ENCODE results near the gene DNAJC5. TPM values are rescaled to one million over a fixed set of nuclear protein-coding genes. Genes with fewer than 3 reads are reported as not detected.
"Not testable (repeated sequence)": the region's sequence is repeated elsewhere in the genome, so short reads cannot be mapped to it uniquely, and the experiment has no call there.

Gene DNAJC5
- total RNA-seq, 2 donors from 2014 or later: 35.7 to 39.0 TPM

GRCh38 chr20:63920226-63920625 lies 25.3 kb downstream of the DNAJC5 start:
- no peaks in the 10 kb centered on the region for H3K36me3 Mint-ChIP-seq (ENCODE audit: low read depth)
- DNase-seq (no peak), ATAC-seq (no peak)
- H3K27ac Mint-ChIP-seq: no peak overlapping the region
- H3K4me3 Mint-ChIP-seq: no peak overlapping the region
- H3K4me1 Mint-ChIP-seq: peaks cover 5% of the 10 kb centered on the region
- no peaks in the 10 kb centered on the region for H3K27me3 Mint-ChIP-seq
- no peaks in the 10 kb centered on the region for H3K9me3 ChIP-seq (ENCODE audit: control insufficient read depth, low read length, poor library complexity, severe bottlenecking)

- Mint-ChIP-seq H3K4me3 (no peak overlapping the region), H3K36me3 (ENCODE audit: low read depth) (no peaks in the 10 kb centered on the region), H3K4me1 (peaks cover 4% of the 10 kb centered on the region), H3K27ac (peak overlapping the region; percentile 43), H3K27me3 (no peaks in the 10 kb centered on the region)
- DNase-seq (no peak), ATAC-seq (no peak)
- H3K9me3 ChIP-seq (ENCODE audit: control insufficient read depth, low read length, poor library complexity, severe bottlenecking): no peaks in the 10 kb centered on the region
Observed at GRCh38 chr20:63923651-63924050, 28.7 kb downstream of the DNAJC5 start.

- H3K4me1 Mint-ChIP-seq: peaks cover 4% of the 10 kb centered on the region
- ATAC-seq (no peak), DNase-seq (no peak)
- no peak overlapping the region for H3K4me3 Mint-ChIP-seq
- H3K27me3 Mint-ChIP-seq: no peaks in the 10 kb centered on the region
- H3K27ac Mint-ChIP-seq: peak overlapping the region; percentile 43
- H3K9me3 ChIP-seq (ENCODE audit: control insufficient read depth, low read length, poor library complexity, severe bottlenecking): no peaks in the 10 kb centered on the region
- no peaks in the 10 kb centered on the region for H3K36me3 Mint-ChIP-seq (ENCODE audit: low read depth)
Observed at GRCh38 chr20:63924241-63924640, 29.3 kb downstream of the DNAJC5 start.

GRCh38 chr20:63926298-63926697 lies 31.4 kb downstream of the DNAJC5 start:
- Mint-ChIP-seq H3K4me1 (peaks cover 6% of the 10 kb centered on the region), H3K27me3 (no peaks in the 10 kb centered on the region), H3K27ac (no peak overlapping the region), H3K36me3 (ENCODE audit: low read depth) (no peaks in the 10 kb centered on the region), H3K4me3 (no peak overlapping the region)
- DNase-seq (no peak), ATAC-seq (no peak)
- no peaks in the 10 kb centered on the region for H3K9me3 ChIP-seq (ENCODE audit: control insufficient read depth, low read length, poor library complexity, severe bottlenecking)

- Mint-ChIP-seq H3K4me3 (no peak overlapping the region), H3K4me1 (peaks cover 2% of the 10 kb centered on the region), H3K27me3 (no peaks in the 10 kb centered on the region), H3K27ac (no peak overlapping the region), H3K36me3 (ENCODE audit: low read depth) (no peaks in the 10 kb centered on the region)
- no peaks in the 10 kb centered on the region for H3K9me3 ChIP-seq (ENCODE audit: control insufficient read depth, low read length, poor library complexity, severe bottlenecking)
- ATAC-seq (no peak), DNase-seq (no peak)
Observed at GRCh38 chr20:63929071-63929470, 34.1 kb downstream of the DNAJC5 start.

GRCh38 chr20:63929473-63929883 lies 34.6 kb downstream of the DNAJC5 start:
- not testable (repeated sequence) for DNase-seq; H3K4me1 Mint-ChIP-seq; H3K27me3 Mint-ChIP-seq; ATAC-seq; H3K4me3 Mint-ChIP-seq; H3K36me3 Mint-ChIP-seq (ENCODE audit: low read depth); H3K27ac Mint-ChIP-seq; H3K9me3 ChIP-seq (ENCODE audit: control insufficient read depth, low read length, poor library complexity, severe bottlenecking)

GRCh38 chr20:63930971-63931553 lies 36.1 kb downstream of the DNAJC5 start:
- Mint-ChIP-seq H3K27me3 (no peaks in the 10 kb centered on the region), H3K4me3 (no peak overlapping the region), H3K27ac (peak overlapping the region; percentile 34), H3K36me3 (ENCODE audit: low read depth) (no peaks in the 10 kb centered on the region), H3K4me1 (peaks cover 12% of the 10 kb centered on the region)
- DNase-seq (no peak), ATAC-seq (no peak)
- H3K9me3 ChIP-seq (ENCODE audit: control insufficient read depth, low read length, poor library complexity, severe bottlenecking): no peaks in the 10 kb centered on the region

GRCh38 chr20:63931735-63932134 lies 36.8 kb downstream of the DNAJC5 start:
- no peaks in the 10 kb centered on the region for H3K27me3 Mint-ChIP-seq
- no peak overlapping the region for H3K4me3 Mint-ChIP-seq
- H3K27ac Mint-ChIP-seq: peak overlapping the region; percentile 67
- no peaks in the 10 kb centered on the region for H3K36me3 Mint-ChIP-seq (ENCODE audit: low read depth)
- DNase-seq: no peak
- ATAC-seq: no peak
- peaks cover 12% of the 10 kb centered on the region for H3K4me1 Mint-ChIP-seq
- no peaks in the 10 kb centered on the region for H3K9me3 ChIP-seq (ENCODE audit: control insufficient read depth, low read length, poor library complexity, severe bottlenecking)

GRCh38 chr20:63932606-63933160 lies 37.8 kb downstream of the DNAJC5 start:
- Mint-ChIP-seq H3K27me3 (no peaks in the 10 kb centered on the region), H3K36me3 (ENCODE audit: low read depth) (no peaks in the 10 kb centered on the region)

GRCh38 chr20:63933646-63934045 lies 38.7 kb downstream of the DNAJC5 start:
- no peak overlapping the region for H3K4me3 Mint-ChIP-seq
- DNase-seq (no peak), ATAC-seq (no peak)
- no peaks in the 10 kb centered on the region for H3K36me3 Mint-ChIP-seq (ENCODE audit: low read depth)
- no peaks in the 10 kb centered on the region for H3K27me3 Mint-ChIP-seq
- H3K4me1 Mint-ChIP-seq: peaks cover 12% of the 10 kb centered on the region
- no peaks in the 10 kb centered on the region for H3K9me3 ChIP-seq (ENCODE audit: control insufficient read depth, low read length, poor library complexity, severe bottlenecking)
- H3K27ac Mint-ChIP-seq: no peak overlapping the region

More at GRCh38 chr20:63932606-63933160, 37.8 kb downstream of the DNAJC5 start:
- no peaks in the 10 kb centered on the region for H3K9me3 ChIP-seq (ENCODE audit: control insufficient read depth, low read length, poor library complexity, severe bottlenecking)
- Mint-ChIP-seq H3K4me1 (peaks cover 12% of the 10 kb centered on the region), H3K4me3 (no peak overlapping the region), H3K27ac (peak overlapping the region; percentile 67)
- ATAC-seq: no peak
- no peak for DNase-seq

- no peaks in the 10 kb centered on the region for H3K27me3 Mint-ChIP-seq
Observed at GRCh38 chr20:63934271-63935068, 39.5 kb downstream of the DNAJC5 start.

GRCh38 chr20:63935447-63935846 lies 40.5 kb downstream of the DNAJC5 start:
- no peak overlapping the region for H3K4me3 Mint-ChIP-seq
- H3K9me3 ChIP-seq (ENCODE audit: control insufficient read depth, low read length, poor library complexity, severe bottlenecking): no peaks in the 10 kb centered on the region
- ATAC-seq: no peak
- no peak overlapping the region for H3K27ac Mint-ChIP-seq
- H3K27me3 Mint-ChIP-seq: no peaks in the 10 kb centered on the region
- H3K4me1 Mint-ChIP-seq: peaks cover 12% of the 10 kb centered on the region
- H3K36me3 Mint-ChIP-seq (ENCODE audit: low read depth): no peaks in the 10 kb centered on the region
- DNase-seq: no peak

More at GRCh38 chr20:63934271-63935068, 39.5 kb downstream of the DNAJC5 start:
- Mint-ChIP-seq H3K27ac (peak overlapping the region; percentile 39), H3K4me3 (no peak overlapping the region), H3K4me1 (peaks cover 12% of the 10 kb centered on the region), H3K36me3 (ENCODE audit: low read depth) (no peaks in the 10 kb centered on the region)
- H3K9me3 ChIP-seq (ENCODE audit: control insufficient read depth, low read length, poor library complexity, severe bottlenecking): no peaks in the 10 kb centered on the region
- no peak for DNase-seq
- ATAC-seq: no peak

- ATAC-seq (no peak), DNase-seq (no peak)
- H3K9me3 ChIP-seq (ENCODE audit: control insufficient read depth, low read length, poor library complexity, severe bottlenecking): no peaks in the 10 kb centered on the region
- Mint-ChIP-seq H3K4me3 (no peak overlapping the region), H3K36me3 (ENCODE audit: low read depth) (peaks cover 2% of the 10 kb centered on the region), H3K27ac (no peak overlapping the region), H3K4me1 (peaks cover 17% of the 10 kb centered on the region), H3K27me3 (no peaks in the 10 kb centered on the region)
Observed at GRCh38 chr20:63937596-63937995, 42.7 kb downstream of the DNAJC5 start.
